SK-N-SH (cell line): ENCODE results near the gene IFNA4. TPM values are rescaled to one million over a fixed set of nuclear protein-coding genes. Genes with fewer than 3 reads are reported as not detected.
"Not testable (repeated sequence)": the region's sequence is repeated elsewhere in the genome, so short reads cannot be mapped to it uniquely, and the experiment has no call there.

Experiments used
- CTCF ChIA-PET: fragments of 300-600, 350-600 bp; formaldehyde crosslinking; extraction: SDS; loops from one replicate; lab custom pipeline; 2021; lab: Yijun Ruan, JAX
- POLR2A ChIA-PET: fragments of 350-600 bp; sonication (Branson Sonifier 250); formaldehyde crosslinking; extraction: SDS; loops from one replicate; lab custom pipeline; 2020; ENCODE audit warnings: antibody characterized with exemption, inconsistent platforms; lab: Yijun Ruan, JAX
- DNase-seq: peaks from one replicate; pipeline ENCODE4 v3.0.0; 2012
- H2AFZ ChIP-seq: fragments of 200-600 bp; sonication (generic); 2 replicates; pipeline ENCODE4 v1.8.1; 2016; ENCODE audit warnings: antibody characterized with exemption, mild to moderate bottlenecking, low read depth
- H3F3A ChIP-seq: fragments of 200-600 bp; sonication (generic); replicated peaks from 2 replicates; pipeline ENCODE3; 2016; ENCODE audit warnings: antibody characterized with exemption, mild to moderate bottlenecking; ENCODE audit not compliant: insufficient read depth
- H3K27ac ChIP-seq, 2 experiments: fragments of 200-500 bp in 1 of 2; fragments of 200-600 bp in 1 of 2; sonication (Bioruptor generic) in 1 of 2; sonication (generic), shearing (Covaris generic) in 1 of 2; 2 replicates each; pipeline versions ENCODE4 v1.5.1 to v1.6.1; 2014 to 2016; ENCODE audit warnings: low read depth in 2 of 2, inconsistent platforms in 1 of 2, low read length in 1 of 2, mild to moderate bottlenecking in 1 of 2, mixed read lengths in 1 of 2
- H3K27me3 ChIP-seq: fragments of 200-600 bp; sonication (generic), shearing (Covaris generic); 2 replicates; pipeline ENCODE4 v1.6.1; 2016; ENCODE audit warnings: mixed run types; ENCODE audit not compliant: insufficient read depth
- H3K36me3 ChIP-seq, 2 experiments: fragments of 200-500 bp in 1 of 2; fragments of 200-600 bp in 1 of 2; sonication (Bioruptor generic) in 1 of 2; sonication (generic) in 1 of 2; replicated peaks in 1 of 2; 2 replicates each; pipeline versions ENCODE3 to v1.5.1; 2014 to 2016; ENCODE audit warnings: low read length in 1 of 2, mild to moderate bottlenecking in 1 of 2; ENCODE audit not compliant: insufficient read depth in 2 of 2, control insufficient read depth in 1 of 2
- H3K4me1 ChIP-seq, 2 experiments: fragments of 200-500 bp in 1 of 2; fragments of 200-600 bp in 1 of 2; sonication (Bioruptor generic) in 1 of 2; sonication (generic), shearing (Covaris generic) in 1 of 2; 2 replicates each; pipeline versions ENCODE4 v1.5.1 to v1.6.1; 2014 to 2016; ENCODE audit warnings: low read depth in 1 of 2, low read length in 1 of 2, mixed run types in 1 of 2; ENCODE audit not compliant: insufficient read depth in 2 of 2, control insufficient read depth in 1 of 2
- H3K4me2 ChIP-seq: fragments of 200-600 bp; sonication (generic), shearing (Covaris generic); 2 replicates; pipeline ENCODE4 v1.6.1; 2017; ENCODE audit warnings: mixed run types
- H3K4me3 ChIP-seq, 2 experiments: fragments of 200-500 bp in 1 of 2; fragments of 200-600 bp in 1 of 2; sonication (Bioruptor generic) in 1 of 2; sonication (generic), shearing (Covaris generic) in 1 of 2; 2 replicates each; pipeline versions ENCODE4 v1.5.1 to v1.8.1; 2014 to 2016; ENCODE audit warnings: low read depth in 2 of 2, inconsistent platforms in 1 of 2, low read length in 1 of 2, mild to moderate bottlenecking in 1 of 2, mixed read lengths in 1 of 2, moderate library complexity in 1 of 2
- H3K79me2 ChIP-seq: fragments of 200-600 bp; sonication (generic); 2 replicates; pipeline ENCODE4 v1.8.1; 2017; ENCODE audit warnings: mild to moderate bottlenecking; ENCODE audit not compliant: insufficient read depth
- H3K9ac ChIP-seq: fragments of 200-600 bp; sonication (generic); 2 replicates; pipeline ENCODE4 v1.6.1; 2017; ENCODE audit warnings: mixed run types
- H3K9me2 ChIP-seq: fragments of 200-600 bp; sonication (generic); 2 replicates; pipeline ENCODE4 v1.6.1; 2017; ENCODE audit warnings: mixed run types
- H3K9me3 ChIP-seq: fragments of 200-600 bp; sonication (generic); 2 replicates; pipeline ENCODE4 v1.6.1; 2017; ENCODE audit warnings: mixed run types, mild to moderate bottlenecking, moderate library complexity
- H4K20me1 ChIP-seq: fragments of 200-600 bp; sonication (generic); 2 replicates; pipeline ENCODE4 v1.6.1; 2017; ENCODE audit warnings: mild to moderate bottlenecking, mixed run types; ENCODE audit not compliant: insufficient read depth
- CHD2 ChIP-seq: fragments of 150-350 bp; IDR thresholded peaks from 2 replicates; pipeline ENCODE4 v1.6.1; 2018; ENCODE audit warnings: low read length; ENCODE audit not compliant: partially characterized antibody
- CTCF ChIP-seq: fragments of 200-600 bp; sonication (generic); IDR thresholded peaks from 2 replicates; pipeline ENCODE4 v1.6.1; 2017; ENCODE audit warnings: antibody characterized with exemption, mild to moderate bottlenecking, moderate library complexity
- ELF1 ChIP-seq: IDR thresholded peaks from 2 replicates; pipeline ENCODE4 v1.4.0; 2012
- GATA2 ChIP-seq: sonication (generic); formaldehyde crosslinking; IDR thresholded peaks from 2 replicates; pipeline ENCODE4 v1.5.0; 2020; ENCODE audit warnings: mild to moderate bottlenecking, missing genetic modification reagents
- NRF1 ChIP-seq: IDR thresholded peaks from 2 replicates; pipeline ENCODE4 v1.6.1; 2012; ENCODE audit warnings: low read depth, mild to moderate bottlenecking, low read length
- RAD21 ChIP-seq: IDR thresholded peaks from 2 replicates; pipeline ENCODE4 v1.6.1; 2012; ENCODE audit warnings: mild to moderate bottlenecking, low read length
- REST ChIP-seq: IDR thresholded peaks from 2 replicates; pipeline ENCODE4 v1.6.1; 2012; ENCODE audit warnings: mild to moderate bottlenecking, low read depth, low read length, moderate library complexity
- RFX5 ChIP-seq: IDR thresholded peaks from 2 replicates; pipeline ENCODE4 v1.6.1; 2012; ENCODE audit warnings: mild to moderate bottlenecking, improper control_type of control experiment, low read length
- SMC3 ChIP-seq: IDR thresholded peaks from 2 replicates; pipeline ENCODE4 v1.6.1; 2012; ENCODE audit warnings: low read depth, low read length, improper control_type of control experiment
- WGBS: methylation state at CpG from one replicate; pipeline ENCODE4 v1.1.6; 2017; ENCODE audit warnings: low lambda C conversion rate; 5-methylcytosine and 5-hydroxymethylcytosine counted together
- polyA plus RNA-seq, 3 experiments: library from polyadenylated mRNA; depleted of rRNA; stranded (reverse); fragments of >200 nt; gene quantifications; 2 replicates each; pipeline ENCODE4 v1.2.3, GENCODE V29; 2012

IFNA4 gene
- polyA plus RNA-seq, 1 of the 3 experiments (the other 2 are of a cell fraction) = not detected

DNA sequence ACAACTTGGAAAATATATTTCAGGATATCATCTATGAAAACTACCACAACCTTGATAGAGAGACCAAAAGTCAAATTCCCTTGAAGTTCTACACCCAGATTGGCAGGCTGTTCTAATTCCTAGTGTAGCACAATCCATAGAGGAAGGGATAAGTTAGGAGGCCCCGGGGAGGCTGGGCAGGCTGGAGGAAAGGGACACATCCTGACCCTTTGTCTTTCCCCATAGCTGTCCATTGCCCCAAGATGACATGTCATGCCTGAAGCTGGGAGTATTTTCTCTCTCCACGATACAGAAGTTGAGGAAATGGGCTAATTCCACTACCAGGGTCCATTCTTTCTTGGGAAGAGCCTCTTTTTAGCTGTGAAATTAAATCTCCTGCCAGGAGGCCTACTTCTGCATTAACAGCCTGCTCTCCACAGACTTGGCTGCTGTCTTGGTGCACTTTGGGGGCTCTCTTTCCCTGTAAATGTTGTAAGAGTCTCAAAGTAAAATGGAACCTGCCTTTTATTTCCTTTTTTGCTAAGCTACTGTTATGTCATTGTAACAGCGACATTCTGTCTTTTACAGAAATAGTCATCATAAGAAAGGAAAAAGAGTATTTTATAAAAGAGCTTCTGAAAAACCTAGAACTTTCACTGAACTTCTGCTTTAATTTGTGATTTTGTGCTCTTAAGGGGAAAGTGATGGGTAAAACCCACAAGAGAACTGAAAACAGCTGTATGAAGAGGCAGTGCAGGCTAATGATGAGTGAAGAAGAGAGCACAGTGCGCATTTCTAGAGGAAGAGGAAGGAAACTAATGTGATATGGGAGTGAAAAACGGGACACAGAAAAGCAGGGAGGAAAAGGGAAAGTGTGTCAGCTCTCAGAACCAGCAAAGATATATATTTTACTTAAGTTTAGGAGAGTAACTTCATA, 26.3 kb upstream of the IFNA4 start:
- CTCF ChIA-PET = interaction anchor here (0.8 to 2.4 kb wide), 4 partner anchors 9 to 60 kb away, joined by 3 to 10 read pairs (median 3); no protein-coding TSS in a partner anchor
- H3K9ac ChIP-seq, H3K79me2 ChIP-seq, H3K9me3 ChIP-seq, H4K20me1 ChIP-seq, H2AFZ ChIP-seq, POLR2A ChIA-PET, H3K4me1 ChIP-seq, H3K9me2 ChIP-seq, H3K27me3 ChIP-seq, H3K4me2 ChIP-seq, H3K36me3 ChIP-seq, H3K27ac ChIP-seq, H3F3A ChIP-seq, H3K4me3 ChIP-seq, DNase-seq: not testable (repeated sequence)
- TF ChIP-seq RAD21 = peak; percentile 39
- 4% methylated on average over 5 of the region's 5 CpGs for WGBS

DNA sequence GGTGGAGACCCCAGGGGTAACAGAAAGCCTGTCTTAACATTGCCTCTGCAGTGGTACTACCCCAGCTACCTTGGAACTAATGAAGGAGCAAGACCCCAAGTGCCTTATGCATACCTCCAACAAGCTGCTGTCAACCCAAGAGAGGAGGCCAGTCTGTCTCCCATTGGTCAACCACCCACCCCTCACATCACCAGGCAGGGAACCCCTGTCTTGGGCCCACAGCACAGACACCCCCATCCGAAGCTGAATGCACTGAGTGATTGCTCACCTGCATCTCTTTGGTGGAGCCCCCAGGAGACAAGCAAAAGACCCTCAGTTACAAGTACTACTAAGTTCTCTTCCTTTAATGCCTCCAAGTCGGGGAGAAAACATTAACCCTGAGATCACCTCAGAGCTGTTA, 24.8 kb upstream of the IFNA4 start:
- H3K79me2 ChIP-seq, POLR2A ChIA-PET, H3K9ac ChIP-seq, H3K27me3 ChIP-seq, H2AFZ ChIP-seq, H3F3A ChIP-seq, H3K36me3 ChIP-seq, DNase-seq, H3K4me2 ChIP-seq, H3K9me3 ChIP-seq, H3K4me3 ChIP-seq, H3K9me2 ChIP-seq, H4K20me1 ChIP-seq, H3K27ac ChIP-seq, H3K4me1 ChIP-seq: not testable (repeated sequence)
- CTCF ChIA-PET = interaction anchor here (2.4 kb wide), 1 partner anchor 17 kb away, joined by 10 read pairs; no protein-coding TSS in a partner anchor
- 0% methylated on average over 1 of the region's 2 CpGs for WGBS

DNA sequence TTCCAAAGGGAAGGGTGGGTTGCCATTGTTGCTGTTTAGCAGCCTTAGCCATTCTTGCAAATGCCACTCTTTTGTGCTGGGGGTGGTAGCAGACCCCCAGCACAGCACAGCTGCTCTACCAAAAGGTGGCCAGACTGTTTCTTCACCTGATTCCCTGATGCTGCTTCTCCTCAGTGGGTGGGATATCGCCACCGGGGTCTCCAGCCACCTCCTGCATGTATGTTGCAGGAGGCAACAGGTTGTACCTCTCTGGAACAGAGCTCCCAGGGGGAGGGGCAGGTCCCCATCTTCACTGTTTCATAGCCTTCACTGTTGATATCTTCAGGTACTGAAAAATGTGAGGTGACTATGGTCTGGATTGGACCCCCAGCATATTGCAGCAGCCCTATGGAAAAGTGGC, 23.4 kb upstream of the IFNA4 start:
- H3K79me2 ChIP-seq, H3K27ac ChIP-seq, H3K27me3 ChIP-seq, DNase-seq, H3K4me1 ChIP-seq, H3K9me3 ChIP-seq, H3F3A ChIP-seq, POLR2A ChIA-PET, H2AFZ ChIP-seq, H3K36me3 ChIP-seq, H3K4me2 ChIP-seq, H4K20me1 ChIP-seq, H3K9ac ChIP-seq, H3K4me3 ChIP-seq, H3K9me2 ChIP-seq: not testable (repeated sequence)
- CTCF ChIA-PET = interaction anchor here (1.0 kb wide), 1 partner anchor 16 kb away, joined by 6 read pairs; no protein-coding TSS in a partner anchor
- 0% methylated on average over 2 of the region's 2 CpGs for WGBS

DNA sequence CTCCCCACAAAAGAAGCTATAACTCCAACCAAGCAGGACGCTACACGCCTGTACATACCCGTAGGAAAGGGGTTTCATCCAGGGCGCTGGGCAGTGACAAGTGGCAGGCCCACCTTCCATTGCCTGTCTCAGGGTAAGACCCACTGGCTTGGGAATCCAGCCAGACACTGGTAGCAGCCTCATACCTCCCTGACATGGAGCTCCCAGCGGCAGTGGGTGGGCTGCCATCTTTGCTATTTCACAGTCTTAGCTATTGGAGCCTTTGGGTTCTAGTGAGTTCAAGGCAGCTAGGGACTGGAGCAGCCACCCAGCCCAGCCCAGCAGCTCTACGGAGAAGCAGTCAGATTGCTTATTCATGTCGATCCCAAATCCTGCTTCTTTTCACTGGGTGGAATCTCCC, 22.9 kb upstream of the IFNA4 start:
- Histone ChIP-seq H4K20me1 (no peaks in the 10 kb centered on the region), H3K9me3 (no peaks in the 10 kb centered on the region), H3K4me3 (no peak overlapping the region), H3K36me3 (no peaks in the 10 kb centered on the region), H3K9ac (no peak overlapping the region), H2AFZ (no peak overlapping the region), H3K9me2 (no peaks in the 10 kb centered on the region), H3K4me2 (no peak overlapping the region), H3F3A (no peaks in the 10 kb centered on the region), H3K27ac (no peak overlapping the region), H3K4me1 (no peaks in the 10 kb centered on the region), H3K27me3 (no peaks in the 10 kb centered on the region; the same call in 1 of the 2 replicates), H3K79me2 (no peaks in the 10 kb centered on the region)
- ChIA-PET CTCF (interaction anchor here (1.0 kb wide), 1 partner anchor 15 kb away, joined by 6 read pairs; no protein-coding TSS in a partner anchor), POLR2A (no interaction called here)
- 10% methylated on average over 3 of the region's 7 CpGs for WGBS
- DNase-seq = no peak
- TF ChIP-seq REST (no peak), CTCF (no peak), GATA2 (CRISPR knock-in tag) (no peak), CHD2 (no peak), SMC3 (no peak), NRF1 (no peak), RFX5 (no peak), ELF1 (no peak)
